GM18907 (cell line): ENCODE results near the gene SMOC2.
"Not testable (repeated sequence)": the region's sequence is repeated elsewhere in the genome, so short reads cannot be mapped to it uniquely, and the experiment has no call there.

Source experiments
- ATAC-seq: cut with Tn5 transposase; IDR thresholded peaks from one replicate; pipeline ENCODE4 v1.9.1; 2021; ENCODE audit warnings: mild to moderate bottlenecking, moderate library complexity; ENCODE audit not compliant: unreplicated experiment

Gene SMOC2

GRCh38 chr6:168536665-168537539 is 95.9 kb downstream of the SMOC2 start:
- ATAC-seq, result no peak

GRCh38 chr6:168537540-168537884 is 96.5 kb downstream of the SMOC2 start:
- ATAC-seq, result no peak

GRCh38 chr6:168538188-168538891 is 97.4 kb downstream of the SMOC2 start:
- ATAC-seq, result not testable (repeated sequence)

GRCh38 chr6:168538892-168539811 is 98.2 kb downstream of the SMOC2 start:
- ATAC-seq, result no peak

- ATAC-seq, result no peak
Measured at GRCh38 chr6:168540713-168541291, 99.8 kb downstream of the SMOC2 start.

- no peak for ATAC-seq
Measured at GRCh38 chr6:168541307-168541706, 100.3 kb downstream of the SMOC2 start.

GRCh38 chr6:168542301-168542700 is 101.3 kb downstream of the SMOC2 start:
- no peak for ATAC-seq

- no peak for ATAC-seq
Measured at GRCh38 chr6:168545428-168545827, 104.4 kb downstream of the SMOC2 start.

- ATAC-seq, result no peak
Measured at GRCh38 chr6:168546151-168546550, 105.2 kb downstream of the SMOC2 start.

- ATAC-seq, result no peak
Measured at GRCh38 chr6:168546730-168547129, 105.7 kb downstream of the SMOC2 start.

- no peak for ATAC-seq
Measured at GRCh38 chr6:168550326-168550725, 109.3 kb downstream of the SMOC2 start.

- no peak for ATAC-seq
Measured at GRCh38 chr6:168554472-168554871, 113.5 kb downstream of the SMOC2 start.

GRCh38 chr6:168554898-168555617 is 114.1 kb downstream of the SMOC2 start:
- ATAC-seq, result no peak

GRCh38 chr6:168555618-168556273 is 114.8 kb downstream of the SMOC2 start:
- no peak for ATAC-seq

- ATAC-seq, result no peak
Measured at GRCh38 chr6:168557512-168557911, 116.5 kb downstream of the SMOC2 start.

- no peak for ATAC-seq
Measured at GRCh38 chr6:168558686-168559085, 117.7 kb downstream of the SMOC2 start.

GRCh38 chr6:168559574-168560098 is 118.7 kb downstream of the SMOC2 start:
- ATAC-seq, result no peak

GRCh38 chr6:168560126-168560525 is 119.1 kb downstream of the SMOC2 start:
- no peak for ATAC-seq

- no peak for ATAC-seq
Measured at GRCh38 chr6:168562576-168563151, 121.7 kb downstream of the SMOC2 start.
